Measurements from ENCODE around the gene CHMP5. TPM values are rescaled to one million over a fixed set of nuclear protein-coding genes. Genes with fewer than 3 reads are reported as not detected.
A peak's percentile ranks its signal among the peaks of the same experiment; 100 is the strongest.

Gene CHMP5
- total RNA-seq, 1 donor from 2014 or later, result 108 TPM

- peak overlapping the region; percentile 90 for H3K4me3 Mint-ChIP-seq (ENCODE audit: unreplicated experiment)
- FAIRE-seq (no peak), DNase-seq (ENCODE audit: low read depth) (no peak)
- TF ChIP-seq EZH2 (IDR thresholded peaks at IDR 0.05; ENCODE audit: insufficient read depth, low read length), result no peak
- TF ChIP-seq, protein P1, sequence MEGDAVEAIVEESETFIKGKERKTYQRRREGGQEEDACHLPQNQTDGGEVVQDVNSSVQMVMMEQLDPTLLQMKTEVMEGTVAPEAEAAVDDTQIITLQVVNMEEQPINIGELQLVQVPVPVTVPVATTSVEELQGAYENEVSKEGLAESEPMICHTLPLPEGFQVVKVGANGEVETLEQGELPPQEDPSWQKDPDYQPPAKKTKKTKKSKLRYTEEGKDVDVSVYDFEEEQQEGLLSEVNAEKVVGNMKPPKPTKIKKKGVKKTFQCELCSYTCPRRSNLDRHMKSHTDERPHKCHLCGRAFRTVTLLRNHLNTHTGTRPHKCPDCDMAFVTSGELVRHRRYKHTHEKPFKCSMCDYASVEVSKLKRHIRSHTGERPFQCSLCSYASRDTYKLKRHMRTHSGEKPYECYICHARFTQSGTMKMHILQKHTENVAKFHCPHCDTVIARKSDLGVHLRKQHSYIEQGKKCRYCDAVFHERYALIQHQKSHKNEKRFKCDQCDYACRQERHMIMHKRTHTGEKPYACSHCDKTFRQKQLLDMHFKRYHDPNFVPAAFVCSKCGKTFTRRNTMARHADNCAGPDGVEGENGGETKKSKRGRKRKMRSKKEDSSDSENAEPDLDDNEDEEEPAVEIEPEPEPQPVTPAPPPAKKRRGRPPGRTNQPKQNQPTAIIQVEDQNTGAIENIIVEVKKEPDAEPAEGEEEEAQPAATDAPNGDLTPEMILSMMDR (IDR thresholded peaks at IDR 0.05; ENCODE audit: insufficient read depth, low read depth, low read length), result no peak
- peaks cover 11% of the 10 kb centered on the region for H3K36me3 Mint-ChIP-seq (ENCODE audit: low read depth, unreplicated experiment)
- no peaks in the 10 kb centered on the region for H3K9me3 ChIP-seq (ENCODE audit: insufficient read depth, low read depth, low read length)
- H3K4me1 Mint-ChIP-seq (ENCODE audit: low read depth, unreplicated experiment), result peaks cover 19% of the 10 kb centered on the region
- no peak overlapping the region for H3K9ac ChIP-seq (ENCODE audit: low read length)
- H3K4me2 ChIP-seq (ENCODE audit: low read length), result no peak overlapping the region
- H3K4me3 ChIP-seq (ENCODE audit: insufficient read depth, low read depth, low read length), result no peak overlapping the region
- no peak overlapping the region for H2AFZ ChIP-seq (ENCODE audit: low read depth, low read length)
- peaks cover 49% of the 10 kb centered on the region for H3K79me2 ChIP-seq (ENCODE audit: insufficient read depth, low read length)
- no peaks in the 10 kb centered on the region for H3K9me3 Mint-ChIP-seq (ENCODE audit: unreplicated experiment)
- H3K4me1 ChIP-seq (ENCODE audit: insufficient read depth, low read length), result peaks cover 16% of the 10 kb centered on the region
- no peaks in the 10 kb centered on the region for H3K27me3 ChIP-seq (ENCODE audit: insufficient read depth, low read length)
- H3K27ac Mint-ChIP-seq (ENCODE audit: unreplicated experiment), result no peak overlapping the region
- no peak overlapping the region for H3K27ac ChIP-seq (ENCODE audit: low read depth, low read length)
- no peaks in the 10 kb centered on the region for H3K27me3 Mint-ChIP-seq (ENCODE audit: low read depth, unreplicated experiment)
- peaks cover 12% of the 10 kb centered on the region for H4K20me1 ChIP-seq (ENCODE audit: insufficient read depth, low read length)
- H3K36me3 ChIP-seq (ENCODE audit: insufficient read depth, low read length), result peaks cover 30% of the 10 kb centered on the region
Observed at GRCh38 chr9:33267151-33267767, 2.4 kb downstream of the CHMP5 start.

GRCh38 chr9:33270146-33270545, 5.3 kb downstream of the CHMP5 start:
- H3K36me3 ChIP-seq (ENCODE audit: insufficient read depth, low read length), result peaks cover 42% of the 10 kb centered on the region
- no peak overlapping the region for H3K4me2 ChIP-seq (ENCODE audit: low read length)
- H2AFZ ChIP-seq (ENCODE audit: low read depth, low read length), result no peak overlapping the region
- no peak for TF ChIP-seq EZH2 (IDR thresholded peaks at IDR 0.05; ENCODE audit: insufficient read depth, low read length)
- TF ChIP-seq, protein P1 (IDR thresholded peaks at IDR 0.05; ENCODE audit: insufficient read depth, low read depth, low read length), result no peak
- DNase-seq (ENCODE audit: low read depth) (no peak), FAIRE-seq (no peak)
- peaks cover 14% of the 10 kb centered on the region for H3K4me1 ChIP-seq (ENCODE audit: insufficient read depth, low read length)
- Mint-ChIP-seq H3K4me1 (ENCODE audit: low read depth, unreplicated experiment) (peaks cover 19% of the 10 kb centered on the region), H3K36me3 (ENCODE audit: low read depth, unreplicated experiment) (peaks cover 9% of the 10 kb centered on the region), H3K4me3 (ENCODE audit: unreplicated experiment) (no peak overlapping the region), H3K27me3 (ENCODE audit: low read depth, unreplicated experiment) (no peaks in the 10 kb centered on the region), H3K9me3 (ENCODE audit: unreplicated experiment) (no peaks in the 10 kb centered on the region), H3K27ac (ENCODE audit: unreplicated experiment) (no peak overlapping the region)
- no peak overlapping the region for H3K9ac ChIP-seq (ENCODE audit: low read length)
- no peaks in the 10 kb centered on the region for H3K9me3 ChIP-seq (ENCODE audit: insufficient read depth, low read depth, low read length)
- H3K4me3 ChIP-seq (ENCODE audit: insufficient read depth, low read depth, low read length), result no peak overlapping the region
- peaks cover 6% of the 10 kb centered on the region for H4K20me1 ChIP-seq (ENCODE audit: insufficient read depth, low read length)
- no peaks in the 10 kb centered on the region for H3K27me3 ChIP-seq (ENCODE audit: insufficient read depth, low read length)
- peaks cover 29% of the 10 kb centered on the region for H3K79me2 ChIP-seq (ENCODE audit: insufficient read depth, low read length)
- H3K27ac ChIP-seq (ENCODE audit: low read depth, low read length), result no peak overlapping the region

GRCh38 chr9:33272061-33272460, 7.2 kb downstream of the CHMP5 start:
- H4K20me1 ChIP-seq (ENCODE audit: insufficient read depth, low read length), result peaks cover 6% of the 10 kb centered on the region
- peaks cover 12% of the 10 kb centered on the region for H3K4me1 Mint-ChIP-seq (ENCODE audit: low read depth, unreplicated experiment)
- H3K36me3 Mint-ChIP-seq (ENCODE audit: low read depth, unreplicated experiment), result peaks cover 6% of the 10 kb centered on the region
- peaks cover 53% of the 10 kb centered on the region for H3K36me3 ChIP-seq (ENCODE audit: insufficient read depth, low read length)
- peaks cover 13% of the 10 kb centered on the region for H3K79me2 ChIP-seq (ENCODE audit: insufficient read depth, low read length)
- H3K4me3 ChIP-seq (ENCODE audit: insufficient read depth, low read depth, low read length), result no peak overlapping the region
- TF ChIP-seq, protein P1 (IDR thresholded peaks at IDR 0.05; ENCODE audit: insufficient read depth, low read depth, low read length), result no peak
- TF ChIP-seq EZH2 (IDR thresholded peaks at IDR 0.05; ENCODE audit: insufficient read depth, low read length), result no peak
- no peak overlapping the region for H3K27ac ChIP-seq (ENCODE audit: low read depth, low read length)
- H3K4me1 ChIP-seq (ENCODE audit: insufficient read depth, low read length), result peaks cover 8% of the 10 kb centered on the region
- H3K4me3 Mint-ChIP-seq (ENCODE audit: unreplicated experiment), result no peak overlapping the region
- no peaks in the 10 kb centered on the region for H3K27me3 Mint-ChIP-seq (ENCODE audit: low read depth, unreplicated experiment)
- no peaks in the 10 kb centered on the region for H3K27me3 ChIP-seq (ENCODE audit: insufficient read depth, low read length)
- no peaks in the 10 kb centered on the region for H3K9me3 Mint-ChIP-seq (ENCODE audit: unreplicated experiment)
- H3K9me3 ChIP-seq (ENCODE audit: insufficient read depth, low read depth, low read length), result no peaks in the 10 kb centered on the region
- DNase-seq (ENCODE audit: low read depth) (no peak), FAIRE-seq (no peak)
- no peak overlapping the region for H3K27ac Mint-ChIP-seq (ENCODE audit: unreplicated experiment)
- no peak overlapping the region for H3K9ac ChIP-seq (ENCODE audit: low read length)
- H3K4me2 ChIP-seq (ENCODE audit: low read length), result no peak overlapping the region
- H2AFZ ChIP-seq (ENCODE audit: low read depth, low read length), result no peak overlapping the region

Data from astrocyte (in vitro differentiated cells and primary cell).